Transverse colon (tissue), 4 donors: ENCODE data around the gene C6orf141. TPM values are rescaled to one million over a fixed set of nuclear protein-coding genes. Genes with fewer than 3 reads are reported as not detected.

Experiments used
- DNase-seq: peaks from one replicate; pipeline ENCODE4 v3.0.0-alpha.2; 2019
- H3K27ac ChIP-seq, 4 donors: fragments of 200-600 bp; sonication (generic); 2 replicates each; pipeline ENCODE4 v1.5.1; 2016 to 2018; ENCODE audit warnings: inconsistent platforms in 4 of 4
- H3K27me3 ChIP-seq: fragments of 200-600 bp; sonication (generic); 2 replicates; pipeline ENCODE4 v1.5.1; 2017; ENCODE audit warnings: inconsistent platforms
- H3K36me3 ChIP-seq, 4 donors: fragments of 200-600 bp; sonication (generic); 2 replicates each; pipeline ENCODE4 v1.5.1; 2017 to 2019; ENCODE audit warnings: inconsistent platforms in 4 of 4
- H3K4me1 ChIP-seq, 4 donors: fragments of 200-600 bp; sonication (generic); 2 replicates each; pipeline ENCODE4 v1.5.1; 2017 to 2020; ENCODE audit warnings: inconsistent platforms in 4 of 4
- H3K4me3 ChIP-seq, 4 donors: fragments of 200-600 bp; sonication (generic); 1 replicate in 1 of 4; 2 replicates in 3 of 4; pipeline versions ENCODE4 v1.5.1 to v1.6.1; 2017 to 2019; ENCODE audit warnings: inconsistent platforms in 4 of 4
- H3K9me3 ChIP-seq, 2 donors: fragments of 200-600 bp; sonication (generic); 2 replicates each; pipeline ENCODE4 v1.5.1; 2017 to 2019; ENCODE audit warnings: inconsistent platforms in 2 of 2
- CTCF ChIP-seq, 5 experiments: fragments of 200-600 bp in 3 of 5; fragments of 450-650 bp in 2 of 5; sonication (generic) in 3 of 5; IDR thresholded peaks; 1 replicate in 2 of 5; 2 replicates in 3 of 5; pipeline ENCODE4 v1.5.1; 2016 to 2017; ENCODE audit warnings: antibody characterized with exemption in 5 of 5, inconsistent platforms in 3 of 5, mild to moderate bottlenecking in 2 of 5, moderate library complexity in 1 of 5
- EP300 ChIP-seq: sonication (generic); formaldehyde crosslinking; IDR thresholded peaks from one replicate; pipeline ENCODE4 v1.6.1; 2017; ENCODE audit warnings: antibody characterized with exemption, low read depth
- POLR2A ChIP-seq: fragments of 450-650 bp; IDR thresholded peaks from one replicate; pipeline ENCODE4 v1.6.1; 2016; ENCODE audit warnings: antibody characterized with exemption, mild to moderate bottlenecking, moderate library complexity
- POLR2AphosphoS5 ChIP-seq, 3 donors: sonication (generic); formaldehyde crosslinking; IDR thresholded peaks; one replicate each; pipeline ENCODE4 v1.6.1; 2016; ENCODE audit warnings: antibody characterized with exemption in 3 of 3
- WGBS, 2 donors: methylation state at CpG; one replicate each; pipeline ENCODE4 v1.1.5; 2018; ENCODE audit warnings: low coverage in 1 of 2; 5-methylcytosine and 5-hydroxymethylcytosine counted together
- in situ Hi-C, 4 donors: fragments of 200-750 bp; cut with MboI; loops; one replicate each; pipeline versions ENCODE4 v1.15.0 to v1.15.1; 2017; ENCODE audit warnings: low sequenced_read_pairs in 3 of 4, low pct_ligation_motif_present in 1 of 4, low pct_unique_long_range_greater_than_20kb in 1 of 4
- intact Hi-C: fragments of 100-400 bp; cut with DNase I; formaldehyde crosslinking; loops from one replicate; pipeline ENCODE4 v1.15.1; 2023; ENCODE audit warnings: low total_unique reads
- total RNA-seq, 4 donors: library from RNA; depleted of rRNA; stranded (reverse); fragments of >200 nt; gene quantifications; one replicate each; pipeline ENCODE4 v1.1.0, GENCODE V29; 2016

C6orf141 gene
- total RNA-seq, 4 donors from 2014 or later: 10.0 to 21.7 (median 17.5) TPM

GRCh38 chr6:49563006-49563886 lies 12.8 kb downstream of the C6orf141 start:
- in situ Hi-C loops (no loop called here), intact Hi-C loops (no loop called here)
- Histone ChIP-seq H3K36me3 (no peaks in the 10 kb centered on the region), H3K27ac (no peak overlapping the region), H3K4me3 (no peak overlapping the region), H3K9me3 (no peaks in the 10 kb centered on the region), H3K27me3 (no peaks in the 10 kb centered on the region), H3K4me1 (no peaks in the 10 kb centered on the region)
- 60 to 78% methylated on average over 1 to 3 of the region's 5 CpGs for WGBS, 2 donors
- TF ChIP-seq POLR2A (no peak), POLR2AphosphoS5 (IDR thresholded peaks at IDR 0.05) (no peak), EP300 (no peak), CTCF (IDR thresholded peaks at IDR 0.05) (no peak)
- DNase-seq: no peak

- in situ Hi-C loops (no loop called here), intact Hi-C loops (no loop called here)
- WGBS, 2 donors: 84 to 88% methylated on average over 1 of the region's 1 CpG
- TF ChIP-seq EP300 (no peak), POLR2AphosphoS5 (IDR thresholded peaks at IDR 0.05) (no peak), CTCF (IDR thresholded peaks at IDR 0.05) (no peak), POLR2A (no peak)
- no peaks in the 10 kb centered on the region for H3K9me3 ChIP-seq
- DNase-seq: no peak
- H3K4me1 ChIP-seq: no peaks in the 10 kb centered on the region
- H3K36me3 ChIP-seq: no peaks in the 10 kb centered on the region
- H3K27me3 ChIP-seq: no peaks in the 10 kb centered on the region
- H3K27ac ChIP-seq: no peak overlapping the region
- H3K4me3 ChIP-seq: no peak overlapping the region
These were observed 14.1 kb downstream of the C6orf141 start for GRCh38 chr6:49564552-49564951.

- WGBS, 2 donors: 53 to 74% methylated on average over 2 of the region's 2 CpGs
- intact Hi-C loops: no loop called here
These were observed 14.8 kb downstream of the C6orf141 start for GRCh38 chr6:49565261-49565660.

GRCh38 chr6:49565855-49566254 lies 15.4 kb downstream of the C6orf141 start:
- intact Hi-C loops: no loop called here
- no peak for DNase-seq
- no peaks in the 10 kb centered on the region for H3K9me3 ChIP-seq
- H3K4me1 ChIP-seq: no peaks in the 10 kb centered on the region
- H3K4me3 ChIP-seq: no peak overlapping the region
- TF ChIP-seq EP300: no peak
- no peak for TF ChIP-seq POLR2AphosphoS5 (IDR thresholded peaks at IDR 0.05)
- no peak for TF ChIP-seq CTCF (IDR thresholded peaks at IDR 0.05)
- no peak for TF ChIP-seq POLR2A
- in situ Hi-C loops: no loop called here
- H3K27me3 ChIP-seq: no peaks in the 10 kb centered on the region
- no peak overlapping the region for H3K27ac ChIP-seq
- WGBS, 2 donors: 71% methylated on average over 10 of the region's 10 CpGs; no CpG with 5 or more reads in 1 of the 2 donors
- no peaks in the 10 kb centered on the region for H3K36me3 ChIP-seq

More at GRCh38 chr6:49565261-49565660, 14.8 kb downstream of the C6orf141 start:
- Histone ChIP-seq H3K4me3 (no peak overlapping the region), H3K36me3 (no peaks in the 10 kb centered on the region), H3K27ac (no peak overlapping the region), H3K4me1 (no peaks in the 10 kb centered on the region), H3K9me3 (no peaks in the 10 kb centered on the region), H3K27me3 (no peaks in the 10 kb centered on the region)
- in situ Hi-C loops: no loop called here
- DNase-seq: no peak
- TF ChIP-seq CTCF (IDR thresholded peaks at IDR 0.05): no peak
- no peak for TF ChIP-seq POLR2AphosphoS5 (IDR thresholded peaks at IDR 0.05)
